Stimulated activated naive CD8-positive, alpha-beta T cell treated with anti-CD3 and anti-CD28 coated beads, Interleukin-15, Interleukin-2, amounts not matched to agents 100 U/mL and 50 U/mL, for 24 hours (primary cell): ENCODE data around the gene ITGB2.
"Not testable (repeated sequence)": the region's sequence is repeated elsewhere in the genome, so short reads cannot be mapped to it uniquely, and the experiment has no call there.

Experiments
- ATAC-seq: fragments of 150-1000 bp; cut with Tn5 transposase; one replicate; pipeline ENCODE4 v1.10.0; 2021
- DNase-seq: peaks from one replicate; pipeline ENCODE4 v3.0.0; 2021

Gene ITGB2

DNA sequence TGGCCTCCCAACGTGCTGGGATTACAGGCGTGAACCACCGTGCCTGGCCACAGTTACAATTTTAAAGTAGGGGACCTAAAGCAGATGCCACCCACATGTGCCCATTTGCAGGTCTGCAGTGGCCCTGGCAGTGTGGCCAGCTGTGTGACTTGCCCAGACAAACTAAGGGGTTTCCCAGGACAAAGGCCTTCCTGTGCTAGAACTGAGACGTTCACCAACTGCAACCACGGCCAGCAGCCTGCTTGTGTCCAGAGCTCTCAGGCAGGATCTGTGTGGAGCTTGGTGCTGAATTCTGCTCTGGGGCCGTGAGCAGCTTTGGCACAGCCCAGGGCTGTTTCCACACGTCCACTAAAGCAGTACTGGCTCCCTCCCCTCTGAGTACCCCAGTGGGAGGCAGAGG lies 36.6 kb downstream of the ITGB2 start:
- DNase-seq (no peak), ATAC-seq (no peak)

- DNase-seq (no peak), ATAC-seq (no peak)
These were observed 37.4 kb downstream of the ITGB2 start for GRCh38 chr21:44883250-44883649.

GRCh38 chr21:44881198-44881872 lies 39.4 kb downstream of the ITGB2 start:
- no peak for DNase-seq

DNA sequence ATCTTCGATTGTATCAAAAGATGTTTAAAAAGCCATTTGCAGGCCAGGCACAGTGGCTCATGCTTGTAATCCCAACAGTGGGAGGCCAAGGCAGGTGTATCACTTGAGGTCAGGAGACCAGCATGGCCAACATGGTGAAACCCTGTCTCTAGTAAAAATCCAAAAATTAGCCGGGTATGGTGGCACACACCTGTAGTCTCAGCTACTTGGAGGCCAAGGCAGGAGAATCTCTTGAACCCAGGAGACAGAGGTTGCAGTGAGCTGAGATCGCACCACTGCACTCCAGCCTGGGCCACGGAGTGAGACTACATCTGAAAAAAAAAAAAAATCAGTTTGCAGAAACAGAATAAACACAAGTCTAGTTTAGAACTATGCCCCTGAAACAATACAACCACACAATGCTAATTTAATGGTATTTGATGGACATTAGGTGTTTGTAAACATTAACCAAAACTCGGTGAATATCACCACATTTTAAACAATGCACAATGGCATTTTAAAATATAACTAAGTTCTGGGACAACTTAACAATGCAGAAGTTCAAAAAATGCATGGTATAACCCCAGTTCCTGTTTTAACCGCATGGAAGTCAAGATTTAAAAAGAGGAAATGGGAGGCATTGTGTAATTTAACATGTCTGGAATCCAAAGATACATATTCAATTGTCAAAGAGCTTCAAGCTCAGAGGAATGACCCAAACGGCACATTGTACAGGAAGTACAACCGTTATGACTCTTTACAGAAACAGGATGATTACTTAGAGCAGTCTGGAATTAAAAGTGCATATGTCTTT lies 40.1 kb downstream of the ITGB2 start:
- ATAC-seq, result no peak
- no peak for DNase-seq

More at GRCh38 chr21:44881198-44881872, 39.4 kb downstream of the ITGB2 start:
- ATAC-seq, result peak; percentile 45

GRCh38 chr21:44879238-44879637 lies 41.5 kb downstream of the ITGB2 start:
- ATAC-seq, DNase-seq: not testable (repeated sequence)

GRCh38 chr21:44878053-44878982 lies 42.4 kb downstream of the ITGB2 start:
- DNase-seq, result no peak
- no peak for ATAC-seq

DNA sequence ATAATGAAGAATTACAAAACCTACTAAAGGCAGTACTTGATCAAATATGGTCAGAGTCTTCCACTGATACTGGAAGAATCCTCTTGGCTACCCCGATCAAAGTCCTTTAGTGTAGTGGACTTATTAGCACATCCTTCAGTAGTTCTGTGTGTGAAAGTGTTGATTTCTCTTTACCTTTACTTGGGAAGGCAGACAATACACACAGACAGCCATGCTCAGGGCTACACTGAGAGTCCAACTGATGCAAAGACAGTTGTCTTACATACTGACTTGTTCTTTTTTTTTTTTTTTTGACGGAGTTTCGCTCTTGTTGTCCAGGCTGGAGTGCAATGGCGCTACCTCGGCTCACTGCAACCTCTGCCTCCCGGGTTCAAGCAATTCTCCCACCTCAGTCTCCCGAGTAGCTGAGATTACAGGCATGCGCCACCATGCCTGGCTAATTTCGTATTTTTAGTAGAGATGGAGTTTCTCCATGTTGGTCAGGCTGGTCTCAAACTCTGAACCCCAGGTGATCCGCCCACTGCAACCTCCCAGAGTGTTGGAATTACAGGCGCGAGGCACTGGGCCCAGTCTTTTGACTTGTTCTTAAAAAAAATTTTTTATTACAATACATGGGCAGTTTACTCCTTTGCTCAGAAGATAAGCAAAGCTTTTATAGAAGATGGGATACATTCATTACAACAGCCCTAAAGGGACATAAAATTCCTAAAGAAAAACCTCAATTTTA lies 43.7 kb downstream of the ITGB2 start:
- DNase-seq (no peak), ATAC-seq (no peak)

DNA sequence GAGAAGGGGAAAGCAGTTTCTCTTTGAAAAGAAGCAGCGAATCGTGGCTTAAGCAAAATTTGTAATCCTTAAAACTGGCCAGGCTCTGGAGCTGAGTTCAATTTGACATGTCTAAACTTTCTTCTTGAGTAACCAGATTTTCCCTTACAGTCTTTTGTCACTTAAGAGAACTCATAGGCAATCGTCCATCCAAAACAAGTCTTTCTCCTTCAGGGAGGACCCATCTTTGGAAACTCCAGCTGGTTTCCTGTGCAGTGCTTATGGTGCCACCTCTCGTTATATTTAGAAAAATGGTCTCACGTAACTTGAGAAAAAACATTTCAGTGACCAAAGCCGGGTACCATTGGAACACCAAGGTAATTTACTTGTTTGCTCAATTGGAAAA lies 45.4 kb downstream of the ITGB2 start:
- no peak for ATAC-seq
- no peak for DNase-seq

- DNase-seq, result peak; percentile 50
These were observed 46.0 kb downstream of the ITGB2 start for GRCh38 chr21:44874497-44875315.

GRCh38 chr21:44874240-44874496 lies 46.5 kb downstream of the ITGB2 start:
- ATAC-seq, result no peak
- peak; percentile 28 for DNase-seq

More at GRCh38 chr21:44874497-44875315, 46.0 kb downstream of the ITGB2 start:
- ATAC-seq, result no peak

- ATAC-seq, result peak; percentile 87
These were observed 47.1 kb downstream of the ITGB2 start, which contains the start of gene PTTG1IP for GRCh38 chr21:44873356-44874239. Gene PTTG1IP (minus strand): TSS chr21:44873690. CDS start chr21:44873616, 74 bp downstream.

DNA sequence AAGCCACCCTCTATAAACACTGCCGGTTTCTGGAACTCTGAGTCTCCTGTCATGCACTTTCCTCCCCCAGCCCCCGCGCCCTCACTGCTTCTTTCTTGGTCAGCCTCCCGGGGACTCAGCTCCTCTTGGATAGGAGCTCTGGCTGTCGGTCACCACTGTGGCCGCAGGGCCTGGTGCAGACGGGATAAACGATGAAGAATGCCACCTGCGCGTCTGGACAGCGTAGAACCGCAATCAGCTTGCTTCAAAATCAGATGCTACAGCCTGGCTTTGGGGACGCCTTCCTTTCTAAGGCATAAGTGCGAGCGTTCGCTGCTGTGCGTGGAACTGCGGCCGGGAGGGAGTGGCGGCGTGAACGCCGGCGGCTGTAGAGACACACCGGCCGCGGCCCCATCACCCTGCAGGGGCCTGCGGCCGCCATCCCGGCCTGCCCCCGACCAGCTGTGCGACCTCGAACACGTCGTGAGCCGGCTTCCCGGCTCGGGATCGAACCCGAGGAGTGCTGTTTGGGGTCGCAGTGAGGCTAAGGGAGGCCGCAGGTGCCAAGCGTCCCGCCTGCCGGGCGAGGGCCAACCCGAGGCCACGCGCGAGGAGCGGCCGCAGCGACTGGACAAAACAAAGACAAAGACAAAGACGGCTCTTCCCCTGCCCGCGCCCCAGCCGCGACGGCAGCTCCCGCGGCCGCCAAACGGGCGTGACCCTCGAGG lies 47.9 kb downstream of the ITGB2 start:
- DNase-seq, result peak; percentile 37
- ATAC-seq, result no peak

More at GRCh38 chr21:44873356-44874239, 47.1 kb downstream of the ITGB2 start, which contains the start of gene PTTG1IP:
- DNase-seq, result peak; percentile 100

DNA sequence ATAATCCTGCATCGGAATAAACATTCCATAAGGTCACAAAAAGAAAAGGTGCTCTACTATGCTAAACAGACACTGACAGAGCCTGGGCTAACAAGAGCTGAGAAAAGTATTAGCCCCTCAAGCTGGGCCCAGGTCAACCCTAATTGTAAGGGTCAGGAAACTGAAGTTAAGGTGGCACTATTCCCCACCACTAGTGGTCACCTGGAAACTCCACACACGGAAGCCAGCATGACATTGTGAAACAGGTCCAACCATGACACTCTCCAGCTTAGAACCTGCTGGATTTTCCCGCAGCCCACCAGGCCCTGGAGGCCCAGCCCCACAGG lies 48.4 kb downstream of the ITGB2 start:
- no peak for DNase-seq
- no peak for ATAC-seq

GRCh38 chr21:44871576-44872269 lies 49.0 kb downstream of the ITGB2 start:
- ATAC-seq (no peak), DNase-seq (peak; percentile 32)

- DNase-seq (no peak), ATAC-seq (no peak)
These were observed 49.8 kb downstream of the ITGB2 start for GRCh38 chr21:44870748-44871495.

GRCh38 chr21:44869781-44870747 lies 50.6 kb downstream of the ITGB2 start:
- DNase-seq, result no peak
- ATAC-seq, result no peak

GRCh38 chr21:44868707-44869106 lies 52.0 kb downstream of the ITGB2 start:
- ATAC-seq (no peak), DNase-seq (no peak)
